Measurements from ENCODE around the gene DDRGK1. TPM values are rescaled to one million over a fixed set of nuclear protein-coding genes. Genes with fewer than 3 reads are reported as not detected.
"Not testable (repeated sequence)": the region's sequence is repeated elsewhere in the genome, so short reads cannot be mapped to it uniquely, and the experiment has no call there.

DDRGK1 gene
- total RNA-seq, 2 donors from 2014 or later: 83.6 to 89.3 TPM

DNA sequence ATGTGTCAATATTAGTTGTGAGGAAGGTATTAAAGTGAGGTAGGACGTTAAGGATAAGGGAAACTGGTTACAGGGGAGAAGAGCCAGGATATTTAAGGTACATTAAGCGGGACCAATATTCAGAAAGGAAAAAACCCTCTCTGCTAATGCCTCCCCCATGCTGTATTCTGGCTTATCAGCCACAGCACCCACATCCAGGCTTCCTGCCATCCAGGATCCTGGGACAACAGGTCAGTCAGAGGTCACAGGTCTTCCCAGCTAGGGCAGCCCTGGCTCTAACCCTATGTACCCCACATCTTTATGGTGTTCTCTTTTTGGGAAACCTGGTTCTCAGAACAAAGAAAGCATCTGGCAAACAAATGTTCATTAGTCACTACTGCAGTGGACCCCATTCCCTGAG lies 5.3 kb downstream of the DDRGK1 start:
- ATAC-seq (replicated peaks in 1 of 2) (no peak), DNase-seq (no peak)
- no peaks in the 10 kb centered on the region for H3K27me3 Mint-ChIP-seq (ENCODE audit: low read depth)
- H3K4me3 Mint-ChIP-seq: no peak overlapping the region
- H3K4me1 Mint-ChIP-seq (ENCODE audit: low read depth): peaks cover 21% of the 10 kb centered on the region
- peak overlapping the region; percentile 72 for H3K27ac Mint-ChIP-seq
- H3K9me3 Mint-ChIP-seq: no peaks in the 10 kb centered on the region
- peaks cover 12 to 30% of the 10 kb centered on the region in 2 donors for H3K36me3 Mint-ChIP-seq (ENCODE audit: insufficient read depth in 2 of 2)

DNA sequence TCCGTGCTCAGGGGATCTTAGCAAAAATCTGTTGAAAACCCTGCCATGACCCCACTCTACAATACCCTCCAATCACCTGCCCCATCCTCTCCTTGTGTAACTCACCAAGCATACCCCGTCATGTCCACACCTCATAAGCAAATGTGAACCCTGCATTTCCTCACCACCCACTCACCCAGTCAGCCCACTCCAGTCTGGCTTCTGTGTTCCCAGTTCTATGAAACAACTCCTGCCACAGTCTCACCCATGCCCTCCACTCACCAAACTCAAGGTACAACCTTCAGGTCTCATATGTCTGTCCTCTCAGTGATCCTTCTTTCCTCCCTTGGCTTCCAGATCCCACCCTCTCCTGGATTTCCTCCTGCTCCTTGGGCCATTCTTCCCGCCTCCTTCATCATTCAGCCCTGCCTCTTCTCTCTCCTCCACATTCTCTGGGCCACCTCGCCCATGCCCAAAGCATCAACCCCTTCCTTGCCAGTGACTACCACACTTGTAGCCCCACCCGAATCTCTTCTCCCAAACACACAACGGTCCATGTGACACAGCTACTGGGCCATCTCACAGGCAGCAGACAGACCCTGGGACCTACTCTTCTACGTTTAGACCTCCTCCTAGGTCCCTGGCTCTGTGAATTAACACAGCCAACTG lies 8.8 kb downstream of the DDRGK1 start:
- ATAC-seq (replicated peaks in 1 of 2): no peak
- H3K27ac Mint-ChIP-seq: peak overlapping the region; percentile 13
- no peaks in the 10 kb centered on the region for H3K9me3 Mint-ChIP-seq
- peaks cover 11% of the 10 kb centered on the region for H3K4me1 Mint-ChIP-seq (ENCODE audit: low read depth)
- H3K36me3 Mint-ChIP-seq (ENCODE audit: insufficient read depth in 2 of 2): peaks cover 17 to 47% of the 10 kb centered on the region in 2 donors
- H3K4me3 Mint-ChIP-seq: no peak overlapping the region
- DNase-seq: no peak
- no peaks in the 10 kb centered on the region for H3K27me3 Mint-ChIP-seq (ENCODE audit: low read depth)

GRCh38 chr20:3194617-3195280 lies 9.7 kb downstream of the DDRGK1 start:
- Mint-ChIP-seq H3K4me3 (no peak overlapping the region), H3K36me3 (ENCODE audit: insufficient read depth in 2 of 2) (peaks cover 17 to 41% of the 10 kb centered on the region in 2 donors), H3K9me3 (no peaks in the 10 kb centered on the region), H3K27me3 (ENCODE audit: low read depth) (no peaks in the 10 kb centered on the region), H3K4me1 (ENCODE audit: low read depth) (peaks cover 11% of the 10 kb centered on the region), H3K27ac (peak overlapping the region; percentile 13)
- DNase-seq: no peak
- ATAC-seq (replicated peaks in 1 of 2): peak in 1 of 2 donors; percentile 18

- H3K27me3 Mint-ChIP-seq (ENCODE audit: low read depth): no peaks in the 10 kb centered on the region
- peaks cover 13 to 38% of the 10 kb centered on the region in 2 donors for H3K36me3 Mint-ChIP-seq (ENCODE audit: insufficient read depth in 2 of 2)
- H3K9me3 Mint-ChIP-seq: no peaks in the 10 kb centered on the region
- H3K27ac Mint-ChIP-seq: peak overlapping the region; percentile 52
- H3K4me3 Mint-ChIP-seq: no peak overlapping the region
- peaks cover 16% of the 10 kb centered on the region for H3K4me1 Mint-ChIP-seq (ENCODE audit: low read depth)
- peak in 1 of 2 donors; percentile 64 for ATAC-seq (replicated peaks in 1 of 2)
- DNase-seq: no peak
These were observed 10.5 kb downstream of the DDRGK1 start for GRCh38 chr20:3193806-3194616.

DNA sequence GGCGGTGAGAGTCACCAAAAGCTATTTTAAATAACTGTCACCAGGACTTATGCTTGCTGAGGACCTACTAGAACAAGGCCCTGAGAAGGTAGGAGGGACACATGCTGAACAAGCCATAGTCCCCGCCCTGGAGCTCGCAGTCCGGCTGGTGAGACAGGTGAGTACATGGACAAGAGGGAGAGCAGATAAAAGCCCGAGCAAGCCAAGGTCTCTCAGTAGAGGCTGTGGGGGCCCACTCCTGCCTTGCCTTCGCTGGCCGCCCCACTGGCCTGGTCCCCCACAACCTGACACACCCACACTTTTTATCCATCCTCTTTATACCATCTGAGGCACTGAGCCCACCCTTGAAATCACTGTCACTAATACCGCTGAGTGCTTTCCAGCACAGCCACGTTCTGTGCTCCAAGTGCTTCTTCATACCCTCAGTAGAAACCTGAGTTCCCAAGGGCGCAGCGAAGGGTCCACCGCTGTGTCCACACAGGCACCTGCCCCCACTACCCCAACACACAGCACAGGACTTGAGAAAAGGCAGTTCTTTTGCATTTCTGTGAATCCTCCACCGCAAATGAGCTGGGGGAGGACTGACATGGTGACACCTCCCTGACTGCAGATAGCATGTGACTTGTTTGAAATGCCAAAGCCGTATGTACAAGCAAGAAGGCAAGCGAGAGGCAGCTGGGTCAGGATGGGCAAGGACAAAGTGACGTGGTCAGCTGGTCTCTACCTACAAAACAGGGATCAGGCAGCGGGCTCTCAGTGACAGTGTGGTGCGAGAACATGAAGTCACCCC lies 12.1 kb downstream of the DDRGK1 start:
- no peak overlapping the region for H3K4me3 Mint-ChIP-seq
- no peak overlapping the region for H3K27ac Mint-ChIP-seq
- DNase-seq: no peak

GRCh38 chr20:3190681-3191111 lies 13.8 kb downstream of the DDRGK1 start:
- Mint-ChIP-seq H3K27ac (no peak overlapping the region), H3K9me3 (no peaks in the 10 kb centered on the region), H3K4me3 (no peak overlapping the region), H3K4me1 (ENCODE audit: low read depth) (peaks cover 13% of the 10 kb centered on the region), H3K27me3 (ENCODE audit: low read depth) (no peaks in the 10 kb centered on the region), H3K36me3 (ENCODE audit: insufficient read depth in 2 of 2) (peaks cover 8 to 23% of the 10 kb centered on the region in 2 donors)
- ATAC-seq (replicated peaks in 1 of 2) (no peak), DNase-seq (no peak)

More for the DNA sequence above, 12.1 kb downstream of the DDRGK1 start:
- no peaks in the 10 kb centered on the region for H3K9me3 Mint-ChIP-seq
- H3K4me1 Mint-ChIP-seq (ENCODE audit: low read depth): peaks cover 16% of the 10 kb centered on the region
- H3K27me3 Mint-ChIP-seq (ENCODE audit: low read depth): no peaks in the 10 kb centered on the region
- peaks cover 12 to 31% of the 10 kb centered on the region in 2 donors for H3K36me3 Mint-ChIP-seq (ENCODE audit: insufficient read depth in 2 of 2)
- no peak for ATAC-seq (replicated peaks in 1 of 2)

GRCh38 chr20:3189561-3190131 lies 14.8 kb downstream of the DDRGK1 start:
- no peaks in the 10 kb centered on the region for H3K27me3 Mint-ChIP-seq (ENCODE audit: low read depth)
- H3K27ac Mint-ChIP-seq: no peak overlapping the region
- H3K4me1 Mint-ChIP-seq (ENCODE audit: low read depth): peaks cover 5% of the 10 kb centered on the region
- H3K36me3 Mint-ChIP-seq (ENCODE audit: insufficient read depth in 2 of 2): peaks cover 4 to 20% of the 10 kb centered on the region in 2 donors
- no peak for ATAC-seq (replicated peaks in 1 of 2)
- no peak for DNase-seq
- no peaks in the 10 kb centered on the region for H3K9me3 Mint-ChIP-seq
- H3K4me3 Mint-ChIP-seq: no peak overlapping the region

GRCh38 chr20:3188823-3189413 lies 15.6 kb downstream of the DDRGK1 start:
- DNase-seq (no peak), ATAC-seq (replicated peaks in 1 of 2) (peak in 1 of 2 donors; percentile 63)
- Mint-ChIP-seq H3K27ac (no peak overlapping the region), H3K4me3 (no peak overlapping the region), H3K4me1 (ENCODE audit: low read depth) (peaks cover 5% of the 10 kb centered on the region), H3K36me3 (ENCODE audit: insufficient read depth in 2 of 2) (peaks cover 4 to 18% of the 10 kb centered on the region in 2 donors), H3K9me3 (no peaks in the 10 kb centered on the region), H3K27me3 (ENCODE audit: low read depth) (no peaks in the 10 kb centered on the region)

- not testable (repeated sequence) for H3K9me3 Mint-ChIP-seq; DNase-seq; ATAC-seq (replicated peaks in 1 of 2); H3K27me3 Mint-ChIP-seq (ENCODE audit: low read depth); H3K4me3 Mint-ChIP-seq; H3K4me1 Mint-ChIP-seq (ENCODE audit: low read depth); H3K27ac Mint-ChIP-seq
- H3K36me3 Mint-ChIP-seq (ENCODE audit: insufficient read depth in 2 of 2): peaks cover 4 to 17% of the 10 kb centered on the region in 2 donors
These were observed 16.6 kb downstream of the DDRGK1 start for GRCh38 chr20:3187861-3188260.

- ATAC-seq (replicated peaks in 1 of 2) (no peak), DNase-seq (no peak)
- H3K4me1 Mint-ChIP-seq (ENCODE audit: low read depth): peaks cover under 1% of the 10 kb centered on the region
- H3K27ac Mint-ChIP-seq: no peak overlapping the region
- H3K9me3 Mint-ChIP-seq: no peaks in the 10 kb centered on the region
- no peaks in the 10 kb centered on the region for H3K36me3 Mint-ChIP-seq (ENCODE audit: insufficient read depth in 2 of 2)
- no peak overlapping the region for H3K4me3 Mint-ChIP-seq
- H3K27me3 Mint-ChIP-seq (ENCODE audit: low read depth): no peaks in the 10 kb centered on the region
These were observed 20.4 kb downstream of the DDRGK1 start for GRCh38 chr20:3183896-3184612.

GRCh38 chr20:3182429-3182828 lies 22.1 kb downstream of the DDRGK1 start:
- H3K27me3 Mint-ChIP-seq (ENCODE audit: low read depth); H3K27ac Mint-ChIP-seq; DNase-seq; H3K4me1 Mint-ChIP-seq (ENCODE audit: low read depth); ATAC-seq (replicated peaks in 1 of 2); H3K4me3 Mint-ChIP-seq; H3K9me3 Mint-ChIP-seq; H3K36me3 Mint-ChIP-seq (ENCODE audit: insufficient read depth in 2 of 2): not testable (repeated sequence)

Data from activated T-cell treated with anti-CD3 and anti-CD28 coated beads, Interleukin-2, amount 50 U/mL, for 72 hours (primary cell).